ENCODE measurements around the gene FOLR1.

- no peak for TF ChIP-seq PHF20 (IDR thresholded peaks at IDR 0.05; ENCODE audit: partially characterized antibody)
- no peak for TF ChIP-seq HNRNPUL1 (IDR thresholded peaks at IDR 0.05; ENCODE audit: low read length)
Measured at GRCh38 chr11:72233056-72233772, 41.3 kb downstream of the FOLR1 start.

Measured in K562 (cell line).